ENCODE results near the gene SUSD3.

- TF ChIP-seq CTCF (IDR thresholded peaks at IDR 0.05) = no peak
- no peak for TF ChIP-seq POLR2A (IDR thresholded peaks at IDR 0.05)
Observed at GRCh38 chr9:93050231-93050630, 8.3 kb upstream of the SUSD3 start.
